ENCODE results near the gene IL36RN.

DNA sequence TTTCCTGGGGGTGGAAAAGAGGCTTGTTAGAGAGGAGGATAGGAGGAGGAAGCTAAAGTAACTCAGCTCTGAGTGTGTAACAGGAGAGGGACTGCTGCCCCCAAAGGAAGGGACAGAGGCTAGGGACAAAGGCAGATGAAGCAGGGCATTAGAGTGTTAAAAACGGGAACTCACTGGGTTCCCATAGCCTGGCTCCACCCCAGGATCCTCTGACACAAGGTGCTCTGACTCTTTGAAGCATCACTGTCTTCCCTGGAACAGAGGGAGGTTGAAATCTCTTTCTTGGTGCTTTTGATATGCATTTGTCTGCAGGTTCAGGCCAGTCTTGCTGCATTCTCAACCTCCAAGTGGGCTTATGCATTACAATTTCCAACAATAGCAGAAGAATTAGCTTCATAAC, 30.9 kb upstream of the IL36RN start:
- no peak for TF ChIP-seq SPEN (CRISPR knock-in tag; IDR thresholded peaks at IDR 0.05; ENCODE audit: low read depth)
- no peak for TF ChIP-seq ZNF496 (CRISPR knock-in tag; IDR thresholded peaks at IDR 0.05; ENCODE audit: insufficient replicate concordance)
- TF ChIP-seq, protein P1, sequence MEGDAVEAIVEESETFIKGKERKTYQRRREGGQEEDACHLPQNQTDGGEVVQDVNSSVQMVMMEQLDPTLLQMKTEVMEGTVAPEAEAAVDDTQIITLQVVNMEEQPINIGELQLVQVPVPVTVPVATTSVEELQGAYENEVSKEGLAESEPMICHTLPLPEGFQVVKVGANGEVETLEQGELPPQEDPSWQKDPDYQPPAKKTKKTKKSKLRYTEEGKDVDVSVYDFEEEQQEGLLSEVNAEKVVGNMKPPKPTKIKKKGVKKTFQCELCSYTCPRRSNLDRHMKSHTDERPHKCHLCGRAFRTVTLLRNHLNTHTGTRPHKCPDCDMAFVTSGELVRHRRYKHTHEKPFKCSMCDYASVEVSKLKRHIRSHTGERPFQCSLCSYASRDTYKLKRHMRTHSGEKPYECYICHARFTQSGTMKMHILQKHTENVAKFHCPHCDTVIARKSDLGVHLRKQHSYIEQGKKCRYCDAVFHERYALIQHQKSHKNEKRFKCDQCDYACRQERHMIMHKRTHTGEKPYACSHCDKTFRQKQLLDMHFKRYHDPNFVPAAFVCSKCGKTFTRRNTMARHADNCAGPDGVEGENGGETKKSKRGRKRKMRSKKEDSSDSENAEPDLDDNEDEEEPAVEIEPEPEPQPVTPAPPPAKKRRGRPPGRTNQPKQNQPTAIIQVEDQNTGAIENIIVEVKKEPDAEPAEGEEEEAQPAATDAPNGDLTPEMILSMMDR (CRISPR knock-in tag; IDR thresholded peaks at IDR 0.05): no peak
- TF ChIP-seq ZNF749 (CRISPR knock-in tag; IDR thresholded peaks at IDR 0.05; ENCODE audit: borderline replicate concordance): no peak

All from HepG2 (cell line).